ENCODE data around the gene EXD3.

DNA sequence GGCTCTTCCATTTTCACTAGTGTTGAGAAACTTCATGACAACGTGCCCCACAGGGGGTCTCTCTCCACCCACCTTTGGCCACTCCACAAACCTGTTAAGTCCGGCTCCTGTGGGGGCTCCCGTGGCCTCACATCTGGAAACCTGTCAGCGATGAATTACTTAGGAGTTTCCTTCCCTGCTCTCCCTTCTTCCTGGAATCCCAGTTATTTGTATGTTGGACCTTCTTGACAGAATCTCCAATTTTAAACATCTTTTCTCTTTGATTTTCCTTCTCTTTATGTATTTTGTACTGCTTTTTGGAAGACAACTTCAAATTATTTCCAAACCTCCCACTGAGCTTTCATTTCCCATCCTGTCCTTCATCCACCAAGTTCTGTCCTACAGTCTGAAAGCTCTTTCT, 65.8 kb downstream of the EXD3 start:
- TF ChIP-seq, protein P1, sequence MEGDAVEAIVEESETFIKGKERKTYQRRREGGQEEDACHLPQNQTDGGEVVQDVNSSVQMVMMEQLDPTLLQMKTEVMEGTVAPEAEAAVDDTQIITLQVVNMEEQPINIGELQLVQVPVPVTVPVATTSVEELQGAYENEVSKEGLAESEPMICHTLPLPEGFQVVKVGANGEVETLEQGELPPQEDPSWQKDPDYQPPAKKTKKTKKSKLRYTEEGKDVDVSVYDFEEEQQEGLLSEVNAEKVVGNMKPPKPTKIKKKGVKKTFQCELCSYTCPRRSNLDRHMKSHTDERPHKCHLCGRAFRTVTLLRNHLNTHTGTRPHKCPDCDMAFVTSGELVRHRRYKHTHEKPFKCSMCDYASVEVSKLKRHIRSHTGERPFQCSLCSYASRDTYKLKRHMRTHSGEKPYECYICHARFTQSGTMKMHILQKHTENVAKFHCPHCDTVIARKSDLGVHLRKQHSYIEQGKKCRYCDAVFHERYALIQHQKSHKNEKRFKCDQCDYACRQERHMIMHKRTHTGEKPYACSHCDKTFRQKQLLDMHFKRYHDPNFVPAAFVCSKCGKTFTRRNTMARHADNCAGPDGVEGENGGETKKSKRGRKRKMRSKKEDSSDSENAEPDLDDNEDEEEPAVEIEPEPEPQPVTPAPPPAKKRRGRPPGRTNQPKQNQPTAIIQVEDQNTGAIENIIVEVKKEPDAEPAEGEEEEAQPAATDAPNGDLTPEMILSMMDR (IDR thresholded peaks at IDR 0.05), result no peak
- TF ChIP-seq POLR2A (IDR thresholded peaks at IDR 0.05) (no peak), POLR2AphosphoS5 (IDR thresholded peaks at IDR 0.05) (no peak), EP300 (IDR thresholded peaks at IDR 0.05) (no peak)

Measured in sigmoid colon (tissue), 4 donors.